SK-N-SH (cell line): ENCODE measurements around the gene OSBP2. TPM values are rescaled to one million over a fixed set of nuclear protein-coding genes. Genes with fewer than 3 reads are reported as not detected.

Experiments used
- CTCF ChIA-PET: fragments of 300-600, 350-600 bp; formaldehyde crosslinking; extraction: SDS; loops from one replicate; lab custom pipeline; 2021; lab: Yijun Ruan, JAX
- POLR2A ChIA-PET: fragments of 350-600 bp; sonication (Branson Sonifier 250); formaldehyde crosslinking; extraction: SDS; loops from one replicate; lab custom pipeline; 2020; ENCODE audit warnings: antibody characterized with exemption, inconsistent platforms; lab: Yijun Ruan, JAX
- DNase-seq: peaks from one replicate; pipeline ENCODE4 v3.0.0; 2012
- H2AFZ ChIP-seq: fragments of 200-600 bp; sonication (generic); 2 replicates; pipeline ENCODE4 v1.8.1; 2016; ENCODE audit warnings: antibody characterized with exemption, mild to moderate bottlenecking, low read depth
- H3F3A ChIP-seq: fragments of 200-600 bp; sonication (generic); replicated peaks from 2 replicates; pipeline ENCODE3; 2016; ENCODE audit warnings: antibody characterized with exemption, mild to moderate bottlenecking; ENCODE audit not compliant: insufficient read depth
- H3K27ac ChIP-seq, 2 experiments: fragments of 200-500 bp in 1 of 2; fragments of 200-600 bp in 1 of 2; sonication (Bioruptor generic) in 1 of 2; sonication (generic), shearing (Covaris generic) in 1 of 2; 2 replicates each; pipeline versions ENCODE4 v1.5.1 to v1.6.1; 2014 to 2016; ENCODE audit warnings: low read depth in 2 of 2, inconsistent platforms in 1 of 2, low read length in 1 of 2, mild to moderate bottlenecking in 1 of 2, mixed read lengths in 1 of 2
- H3K27me3 ChIP-seq: fragments of 200-600 bp; sonication (generic), shearing (Covaris generic); 2 replicates; pipeline ENCODE4 v1.6.1; 2016; ENCODE audit warnings: mixed run types; ENCODE audit not compliant: insufficient read depth
- H3K36me3 ChIP-seq, 2 experiments: fragments of 200-500 bp in 1 of 2; fragments of 200-600 bp in 1 of 2; sonication (Bioruptor generic) in 1 of 2; sonication (generic) in 1 of 2; replicated peaks in 1 of 2; 2 replicates each; pipeline versions ENCODE3 to v1.5.1; 2014 to 2016; ENCODE audit warnings: low read length in 1 of 2, mild to moderate bottlenecking in 1 of 2; ENCODE audit not compliant: insufficient read depth in 2 of 2, control insufficient read depth in 1 of 2
- H3K4me1 ChIP-seq, 2 experiments: fragments of 200-500 bp in 1 of 2; fragments of 200-600 bp in 1 of 2; sonication (Bioruptor generic) in 1 of 2; sonication (generic), shearing (Covaris generic) in 1 of 2; 2 replicates each; pipeline versions ENCODE4 v1.5.1 to v1.6.1; 2014 to 2016; ENCODE audit warnings: low read depth in 1 of 2, low read length in 1 of 2, mixed run types in 1 of 2; ENCODE audit not compliant: insufficient read depth in 2 of 2, control insufficient read depth in 1 of 2
- H3K4me2 ChIP-seq: fragments of 200-600 bp; sonication (generic), shearing (Covaris generic); 2 replicates; pipeline ENCODE4 v1.6.1; 2017; ENCODE audit warnings: mixed run types
- H3K4me3 ChIP-seq, 2 experiments: fragments of 200-500 bp in 1 of 2; fragments of 200-600 bp in 1 of 2; sonication (Bioruptor generic) in 1 of 2; sonication (generic), shearing (Covaris generic) in 1 of 2; 2 replicates each; pipeline versions ENCODE4 v1.5.1 to v1.8.1; 2014 to 2016; ENCODE audit warnings: low read depth in 2 of 2, inconsistent platforms in 1 of 2, low read length in 1 of 2, mild to moderate bottlenecking in 1 of 2, mixed read lengths in 1 of 2, moderate library complexity in 1 of 2
- H3K79me2 ChIP-seq: fragments of 200-600 bp; sonication (generic); 2 replicates; pipeline ENCODE4 v1.8.1; 2017; ENCODE audit warnings: mild to moderate bottlenecking; ENCODE audit not compliant: insufficient read depth
- H3K9ac ChIP-seq: fragments of 200-600 bp; sonication (generic); 2 replicates; pipeline ENCODE4 v1.6.1; 2017; ENCODE audit warnings: mixed run types
- H3K9me2 ChIP-seq: fragments of 200-600 bp; sonication (generic); 2 replicates; pipeline ENCODE4 v1.6.1; 2017; ENCODE audit warnings: mixed run types
- H3K9me3 ChIP-seq: fragments of 200-600 bp; sonication (generic); 2 replicates; pipeline ENCODE4 v1.6.1; 2017; ENCODE audit warnings: mixed run types, mild to moderate bottlenecking, moderate library complexity
- H4K20me1 ChIP-seq: fragments of 200-600 bp; sonication (generic); 2 replicates; pipeline ENCODE4 v1.6.1; 2017; ENCODE audit warnings: mild to moderate bottlenecking, mixed run types; ENCODE audit not compliant: insufficient read depth
- CHD2 ChIP-seq: fragments of 150-350 bp; IDR thresholded peaks from 2 replicates; pipeline ENCODE4 v1.6.1; 2018; ENCODE audit warnings: low read length; ENCODE audit not compliant: partially characterized antibody
- CTCF ChIP-seq: fragments of 200-600 bp; sonication (generic); IDR thresholded peaks from 2 replicates; pipeline ENCODE4 v1.6.1; 2017; ENCODE audit warnings: antibody characterized with exemption, mild to moderate bottlenecking, moderate library complexity
- ELF1 ChIP-seq: IDR thresholded peaks from 2 replicates; pipeline ENCODE4 v1.4.0; 2012
- FOXM1 ChIP-seq: IDR thresholded peaks from 2 replicates; pipeline ENCODE4 v1.4.0; 2012; ENCODE audit warnings: low read depth, mild to moderate bottlenecking
- GATA2 ChIP-seq: sonication (generic); formaldehyde crosslinking; IDR thresholded peaks from 2 replicates; pipeline ENCODE4 v1.5.0; 2020; ENCODE audit warnings: mild to moderate bottlenecking, missing genetic modification reagents
- MAX ChIP-seq: IDR thresholded peaks from 2 replicates; pipeline ENCODE4 v1.4.0; 2012; ENCODE audit warnings: low read depth
- PBX3 ChIP-seq: IDR thresholded peaks from 2 replicates; pipeline ENCODE4; 2012
- RAD21 ChIP-seq: IDR thresholded peaks from 2 replicates; pipeline ENCODE4 v1.6.1; 2012; ENCODE audit warnings: mild to moderate bottlenecking, low read length
- TEAD4 ChIP-seq: IDR thresholded peaks from 2 replicates; pipeline ENCODE4 v1.4.0; 2012; ENCODE audit warnings: mild to moderate bottlenecking, borderline replicate concordance; ENCODE audit not compliant: insufficient read depth
- YY1 ChIP-seq: IDR thresholded peaks from 2 replicates; pipeline ENCODE4 v1.4.0; 2012; ENCODE audit warnings: low read depth, mild to moderate bottlenecking
- WGBS: methylation state at CpG from one replicate; pipeline ENCODE4 v1.1.6; 2017; ENCODE audit warnings: low lambda C conversion rate; 5-methylcytosine and 5-hydroxymethylcytosine counted together
- polyA plus RNA-seq, 3 experiments: library from polyadenylated mRNA; depleted of rRNA; stranded (reverse); fragments of >200 nt; gene quantifications; 2 replicates each; pipeline ENCODE4 v1.2.3, GENCODE V29; 2012

The OSBP2 gene
- polyA plus RNA-seq, 1 of the 3 experiments (the other 2 are of a cell fraction), result 3.1 TPM

- TF ChIP-seq PBX3, result no peak
- no peak for TF ChIP-seq ELF1
- TF ChIP-seq YY1, result no peak
Measured at GRCh38 chr22:30861688-30862552, 167.2 kb downstream of the OSBP2 start (continued).

GRCh38 chr22:30863081-30863833 is 168.6 kb downstream of the OSBP2 start:
- H3K4me1 ChIP-seq, result peaks cover 0 to 37% of the 10 kb centered on the region in 2 experiments; a peak in 1 of 4 replicates
- 51% methylated on average over 7 of the region's 19 CpGs for WGBS
- H3K9me3 ChIP-seq, result no peaks in the 10 kb centered on the region
- no peaks in the 10 kb centered on the region for H3K79me2 ChIP-seq
- POLR2A ChIA-PET, result no interaction called here
- TF ChIP-seq CHD2, result no peak
- TF ChIP-seq TEAD4, result no peak
- peak; percentile 69 for TF ChIP-seq GATA2 (CRISPR knock-in tag)
- TF ChIP-seq RAD21, result peak; percentile 34
- peak; percentile 34 for TF ChIP-seq CTCF
- TF ChIP-seq MAX, result no peak
- no peak for TF ChIP-seq FOXM1
- H3K36me3 ChIP-seq, result no peaks in the 10 kb centered on the region
- H3K9me2 ChIP-seq, result no peaks in the 10 kb centered on the region
- H4K20me1 ChIP-seq, result no peaks in the 10 kb centered on the region
- 0 out of 4 replicates have a peak overlapping the region, but pooled peaks of 1 of the 2 experiments have one; percentile 18 for H3K27ac ChIP-seq
- CTCF ChIA-PET, result interaction anchor here (0.6 to 2.4 kb wide), 5 partner anchors 11 to 64 kb away, joined by 3 to 8 read pairs (median 3); no protein-coding TSS in a partner anchor
- H3F3A ChIP-seq, result no peaks in the 10 kb centered on the region
- H2AFZ ChIP-seq, result no peak overlapping the region
- H3K27me3 ChIP-seq, result no peaks in the 10 kb centered on the region
- no peak overlapping the region for H3K9ac ChIP-seq
- no peak overlapping the region for H3K4me2 ChIP-seq
- peak; percentile 82 for DNase-seq
- H3K4me3 ChIP-seq, result no peak overlapping the region
